Keratinocyte (primary cell): Measurements from ENCODE around the gene ERO1B. TPM values are rescaled to one million over a fixed set of nuclear protein-coding genes. Genes with fewer than 3 reads are reported as not detected.

Experiments
- DNase-seq: peaks from one replicate; pipeline ENCODE4 v3.0.0-alpha.2; 2011; ENCODE audit warnings: low read depth, missing footprints, low spot score
- FAIRE-seq: peaks from 2 replicates; lab custom pipeline; 2011; peaks lifted over from hg19 to GRCh38; lab: Jason Lieb, UNC
- H2AFZ ChIP-seq: 2 replicates; pipeline ENCODE4 v1.6.0; 2012; ENCODE audit warnings: low read length, control low read depth, inconsistent platforms; ENCODE audit not compliant: control insufficient read depth
- H3K27ac ChIP-seq: 2 replicates; pipeline ENCODE4 v1.5.1; 2011; ENCODE audit warnings: low read length; ENCODE audit not compliant: control insufficient read depth, insufficient read depth
- H3K27me3 ChIP-seq: 3 replicates; pipeline ENCODE4 v1.6.0; 2011; ENCODE audit warnings: low read length; ENCODE audit not compliant: control insufficient read depth, insufficient read depth; ENCODE audit errors: extremely low read depth
- H3K36me3 ChIP-seq, 2 experiments: 2 replicates in 1 of 2; 3 replicates in 1 of 2; pipeline ENCODE4 v1.5.1; 2011; ENCODE audit warnings: low read length in 2 of 2, mild to moderate bottlenecking in 1 of 2; ENCODE audit not compliant: control insufficient read depth in 2 of 2, insufficient read depth in 2 of 2; ENCODE audit errors: extremely low read depth in 1 of 2
- H3K4me1 ChIP-seq: 3 replicates; pipeline ENCODE4 v1.5.1; 2011; ENCODE audit warnings: low read length; ENCODE audit not compliant: control insufficient read depth, insufficient read depth; ENCODE audit errors: extremely low read depth
- H3K4me2 ChIP-seq: 3 replicates; pipeline ENCODE4 v1.6.0; 2011; ENCODE audit warnings: low read depth, low read length; ENCODE audit not compliant: control insufficient read depth, insufficient read depth; ENCODE audit errors: extremely low read depth
- H3K4me3 ChIP-seq, 3 experiments: fragments of 200-600 bp in 1 of 3; sonication (generic) in 1 of 3; 2 replicates in 2 of 3; 3 replicates in 1 of 3; pipeline ENCODE4 v1.5.1; 2011 to 2016; ENCODE audit warnings: low read length in 3 of 3, mild to moderate bottlenecking in 3 of 3, control low read depth in 2 of 3, inconsistent platforms in 1 of 3, low read depth in 1 of 3, mixed read lengths in 1 of 3, mixed run types in 1 of 3, moderate library complexity in 1 of 3; ENCODE audit not compliant: control insufficient read depth in 2 of 3, insufficient read depth in 2 of 3; ENCODE audit errors: extremely low read depth in 1 of 3
- H3K79me2 ChIP-seq: 2 replicates; pipeline ENCODE4 v1.6.0; 2012; ENCODE audit warnings: low read length; ENCODE audit not compliant: control insufficient read depth, insufficient read depth
- H3K9ac ChIP-seq: 3 replicates; pipeline ENCODE4 v1.6.0; 2011; ENCODE audit warnings: low read length; ENCODE audit not compliant: control insufficient read depth, insufficient read depth; ENCODE audit errors: extremely low read depth
- H3K9me1 ChIP-seq: 3 replicates; pipeline ENCODE4 v1.6.0; 2011; ENCODE audit warnings: low read length; ENCODE audit not compliant: control insufficient read depth, insufficient read depth; ENCODE audit errors: extremely low read depth
- H3K9me3 ChIP-seq: 2 replicates; pipeline ENCODE4 v1.5.1; 2012; ENCODE audit warnings: low read depth, low read length; ENCODE audit not compliant: control insufficient read depth
- H4K20me1 ChIP-seq: 3 replicates; pipeline ENCODE4 v1.6.0; 2011; ENCODE audit warnings: low read length; ENCODE audit not compliant: control insufficient read depth, insufficient read depth; ENCODE audit errors: extremely low read depth
- CTCF ChIP-seq, 3 experiments: IDR thresholded peaks in 1 of 3; conservative IDR thresholded peaks in 1 of 3; optimal IDR thresholded peaks in 1 of 3; 2 replicates in 2 of 3; 3 replicates in 1 of 3; pipeline versions ENCODE3 to v1.5.1; 2011; ENCODE audit warnings: low read length in 3 of 3, mild to moderate bottlenecking in 3 of 3, moderate library complexity in 2 of 3, control low read depth in 1 of 3, inconsistent platforms in 1 of 3; ENCODE audit not compliant: insufficient read depth in 2 of 3; ENCODE audit errors: extremely low read depth in 1 of 3
- EZH2 ChIP-seq: IDR thresholded peaks from one replicate; pipeline ENCODE4 v1.6.1; 2012; ENCODE audit warnings: inconsistent platforms, mild to moderate bottlenecking, low read length, moderate library complexity
- dilution Hi-C: fragments of 300-500 bp; cut with MboI; formaldehyde crosslinking; loops from one replicate; pipeline ENCODE4 v1.7.0; 2020; ENCODE audit warnings: low sequenced_read_pairs; ENCODE audit not compliant: extremely low pct_ligation_motif_present
- polyA plus RNA-seq, 5 experiments: library from polyadenylated mRNA; depleted of rRNA in 3 of 5; stranded (reverse) in 3 of 5; stranded (forward) in 1 of 5; unstranded in 1 of 5; fragments of >200 nt; gene quantifications; 1 replicate in 1 of 5; 2 replicates in 3 of 5; 3 replicates in 1 of 5; pipeline versions ENCODE4 v1.2.1 to v1.2.3, GENCODE V29; 2011 to 2012; ENCODE audit warnings: missing spikeins in 2 of 5, low read depth in 1 of 5, low replicate concordance in 1 of 5

ERO1B gene
- polyA plus RNA-seq, 1 donor (not counting 4 experiments of a cell fraction or from before 2014, with no cell fraction given): 3.1 TPM

GRCh38 chr1:236323819-236324411, 42.2 kb upstream of the ERO1B start:
- Histone ChIP-seq H2AFZ (no peak overlapping the region), H3K9ac (no peak overlapping the region), H3K4me1 (no peaks in the 10 kb centered on the region), H3K4me2 (no peak overlapping the region), H3K27me3 (no peaks in the 10 kb centered on the region), H3K27ac (no peak overlapping the region), H3K79me2 (no peaks in the 10 kb centered on the region), H3K9me3 (no peaks in the 10 kb centered on the region), H3K4me3 (no peak overlapping the region), H4K20me1 (no peaks in the 10 kb centered on the region), H3K9me1 (no peaks in the 10 kb centered on the region), H3K36me3 (no peaks in the 10 kb centered on the region)
- FAIRE-seq: no peak
- dilution Hi-C loops: no loop called here
- DNase-seq: no peak
- no peak for TF ChIP-seq EZH2
- TF ChIP-seq CTCF (optimal IDR thresholded peaks at IDR 0.05 in 1 of 3, IDR thresholded peaks at IDR 0.05 in 1 of 3, conservative IDR thresholded peaks at IDR 0.05 in 1 of 3; ENCODE audit: extremely low read depth in 1 of 3, insufficient read depth in 2 of 3, low read length in 3 of 3): no peak

GRCh38 chr1:236322566-236323409, 41.0 kb upstream of the ERO1B start:
- FAIRE-seq (no peak), DNase-seq (no peak)
- Histone ChIP-seq H3K9ac (no peak overlapping the region), H3K4me1 (no peaks in the 10 kb centered on the region), H4K20me1 (no peaks in the 10 kb centered on the region), H3K4me2 (no peak overlapping the region), H3K9me1 (no peaks in the 10 kb centered on the region), H3K27ac (no peak overlapping the region), H3K79me2 (no peaks in the 10 kb centered on the region), H3K36me3 (no peaks in the 10 kb centered on the region), H3K27me3 (no peaks in the 10 kb centered on the region), H3K9me3 (no peaks in the 10 kb centered on the region), H3K4me3 (no peak overlapping the region), H2AFZ (no peak overlapping the region)
- TF ChIP-seq CTCF (optimal IDR thresholded peaks at IDR 0.05 in 1 of 3, IDR thresholded peaks at IDR 0.05 in 1 of 3, conservative IDR thresholded peaks at IDR 0.05 in 1 of 3; ENCODE audit: extremely low read depth in 1 of 3, insufficient read depth in 2 of 3, low read length in 3 of 3): no peak
- TF ChIP-seq EZH2: no peak
- dilution Hi-C loops: no loop called here
